NB4 (cell line): ENCODE measurements around the gene AOC3.
"Not testable (repeated sequence)": the region's sequence is repeated elsewhere in the genome, so short reads cannot be mapped to it uniquely, and the experiment has no call there.

Source experiments
- MYC ChIP-seq: IDR thresholded peaks from 2 replicates; pipeline ENCODE4 v1.6.1; 2011; ENCODE audit warnings: low read depth, low read length
- POLR2A ChIP-seq: IDR thresholded peaks from 2 replicates; pipeline ENCODE4 v1.6.1; 2011; ENCODE audit warnings: mild to moderate bottlenecking; ENCODE audit not compliant: insufficient read length; ENCODE audit errors: extremely low read depth
- TF ChIP-seq, protein P1 (sequence below): IDR thresholded peaks from one replicate; pipeline ENCODE4 v1.5.1; 2012; ENCODE audit warnings: low read depth, low read length

DNA sequence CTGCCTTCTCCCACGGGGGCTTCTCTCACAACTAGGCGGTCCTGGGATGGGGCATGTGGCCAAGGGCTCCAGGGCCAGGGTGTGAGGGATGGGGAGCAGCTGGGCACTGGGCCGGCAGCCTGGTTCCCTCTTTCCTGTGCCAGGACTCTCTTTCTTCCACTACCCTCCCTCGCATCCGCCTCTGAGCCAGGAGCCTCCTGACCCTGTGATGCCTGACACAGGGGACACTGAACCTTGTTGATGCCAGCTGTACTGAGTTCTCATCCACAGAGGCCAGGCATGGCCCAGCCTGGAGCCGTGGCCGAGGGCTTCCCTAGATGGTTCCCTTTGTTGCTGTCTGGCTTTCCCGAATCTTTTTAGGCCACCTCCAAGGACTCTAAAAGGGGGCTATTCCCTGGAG, 5.5 kb downstream of the AOC3 start:
- TF ChIP-seq, protein P1, sequence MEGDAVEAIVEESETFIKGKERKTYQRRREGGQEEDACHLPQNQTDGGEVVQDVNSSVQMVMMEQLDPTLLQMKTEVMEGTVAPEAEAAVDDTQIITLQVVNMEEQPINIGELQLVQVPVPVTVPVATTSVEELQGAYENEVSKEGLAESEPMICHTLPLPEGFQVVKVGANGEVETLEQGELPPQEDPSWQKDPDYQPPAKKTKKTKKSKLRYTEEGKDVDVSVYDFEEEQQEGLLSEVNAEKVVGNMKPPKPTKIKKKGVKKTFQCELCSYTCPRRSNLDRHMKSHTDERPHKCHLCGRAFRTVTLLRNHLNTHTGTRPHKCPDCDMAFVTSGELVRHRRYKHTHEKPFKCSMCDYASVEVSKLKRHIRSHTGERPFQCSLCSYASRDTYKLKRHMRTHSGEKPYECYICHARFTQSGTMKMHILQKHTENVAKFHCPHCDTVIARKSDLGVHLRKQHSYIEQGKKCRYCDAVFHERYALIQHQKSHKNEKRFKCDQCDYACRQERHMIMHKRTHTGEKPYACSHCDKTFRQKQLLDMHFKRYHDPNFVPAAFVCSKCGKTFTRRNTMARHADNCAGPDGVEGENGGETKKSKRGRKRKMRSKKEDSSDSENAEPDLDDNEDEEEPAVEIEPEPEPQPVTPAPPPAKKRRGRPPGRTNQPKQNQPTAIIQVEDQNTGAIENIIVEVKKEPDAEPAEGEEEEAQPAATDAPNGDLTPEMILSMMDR, result not testable (repeated sequence)
- not testable (repeated sequence) for TF ChIP-seq POLR2A, MYC
